ENCODE results near the gene GMEB1.

GRCh38 chr1:28668956-28669723 is 556 bp downstream of the GMEB1 start:
- TF ChIP-seq CTCF (IDR thresholded peaks at IDR 0.05; ENCODE audit: extremely low read depth in 1 of 2, insufficient read depth in 1 of 2, low read depth in 1 of 2, low read length in 2 of 2) (no peak), JUN (IDR thresholded peaks at IDR 0.05; ENCODE audit: borderline replicate concordance, insufficient read depth, insufficient read length, low read depth) (no peak), POLR2AphosphoS5 (IDR thresholded peaks at IDR 0.05; ENCODE audit: insufficient read depth, low read depth, low read length) (no peak), POLR2A (IDR thresholded peaks at IDR 0.05; ENCODE audit: low read depth, low read length) (no peak), FOS (IDR thresholded peaks at IDR 0.05; ENCODE audit: borderline replicate concordance, insufficient read depth, low read length) (no peak), MAX (IDR thresholded peaks at IDR 0.05; ENCODE audit: insufficient read depth, insufficient read length) (no peak), GATA2 (IDR thresholded peaks at IDR 0.05; ENCODE audit: insufficient read depth, insufficient read length, low read depth, low read length) (no peak)
